ENCODE data around the gene SLC22A5.
A peak's percentile ranks its signal among the peaks of the same experiment; 100 is the strongest.

The SLC22A5 gene

DNA sequence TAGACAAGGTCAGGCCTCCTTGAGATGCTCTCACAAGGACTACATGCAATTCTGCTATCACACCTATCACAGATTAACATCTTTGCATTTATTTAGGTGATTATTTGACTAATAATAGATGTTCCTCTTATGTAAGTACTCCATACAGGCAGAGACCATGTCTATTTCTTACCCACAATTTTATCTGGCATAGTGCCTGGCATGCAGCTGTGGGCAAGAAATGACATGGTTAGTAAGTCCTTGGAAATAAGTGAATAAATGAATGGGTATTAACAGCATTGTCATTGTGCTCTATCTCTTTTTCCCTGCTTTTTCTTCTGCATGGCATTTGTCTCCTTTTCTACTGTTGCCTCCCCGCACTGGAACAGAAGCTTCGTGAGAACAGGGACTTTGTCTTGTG lies 49.4 kb downstream of the SLC22A5 start:
- Histone ChIP-seq H3K9me3 (ENCODE audit: control insufficient read depth, low read length) (no peaks in the 10 kb centered on the region), H3K4me3 (ENCODE audit: insufficient read depth, low read depth, low read length, poor library complexity, severe bottlenecking) (no peak overlapping the region), H3K4me1 (ENCODE audit: control insufficient read depth, insufficient read depth, low read length, poor library complexity, severe bottlenecking) (peaks cover 74% of the 10 kb centered on the region), H3K27me3 (replicated peaks; ENCODE audit: control insufficient read depth, insufficient read depth, low read length, poor library complexity, severe bottlenecking) (no peaks in the 10 kb centered on the region), H3K36me3 (ENCODE audit: control insufficient read depth, insufficient read depth, low read length) (peaks cover 5% of the 10 kb centered on the region), H3K27ac (ENCODE audit: insufficient read depth, low read length, poor library complexity, severe bottlenecking) (peak overlapping the region; percentile 80)
- DNase-seq = no peak

DNA sequence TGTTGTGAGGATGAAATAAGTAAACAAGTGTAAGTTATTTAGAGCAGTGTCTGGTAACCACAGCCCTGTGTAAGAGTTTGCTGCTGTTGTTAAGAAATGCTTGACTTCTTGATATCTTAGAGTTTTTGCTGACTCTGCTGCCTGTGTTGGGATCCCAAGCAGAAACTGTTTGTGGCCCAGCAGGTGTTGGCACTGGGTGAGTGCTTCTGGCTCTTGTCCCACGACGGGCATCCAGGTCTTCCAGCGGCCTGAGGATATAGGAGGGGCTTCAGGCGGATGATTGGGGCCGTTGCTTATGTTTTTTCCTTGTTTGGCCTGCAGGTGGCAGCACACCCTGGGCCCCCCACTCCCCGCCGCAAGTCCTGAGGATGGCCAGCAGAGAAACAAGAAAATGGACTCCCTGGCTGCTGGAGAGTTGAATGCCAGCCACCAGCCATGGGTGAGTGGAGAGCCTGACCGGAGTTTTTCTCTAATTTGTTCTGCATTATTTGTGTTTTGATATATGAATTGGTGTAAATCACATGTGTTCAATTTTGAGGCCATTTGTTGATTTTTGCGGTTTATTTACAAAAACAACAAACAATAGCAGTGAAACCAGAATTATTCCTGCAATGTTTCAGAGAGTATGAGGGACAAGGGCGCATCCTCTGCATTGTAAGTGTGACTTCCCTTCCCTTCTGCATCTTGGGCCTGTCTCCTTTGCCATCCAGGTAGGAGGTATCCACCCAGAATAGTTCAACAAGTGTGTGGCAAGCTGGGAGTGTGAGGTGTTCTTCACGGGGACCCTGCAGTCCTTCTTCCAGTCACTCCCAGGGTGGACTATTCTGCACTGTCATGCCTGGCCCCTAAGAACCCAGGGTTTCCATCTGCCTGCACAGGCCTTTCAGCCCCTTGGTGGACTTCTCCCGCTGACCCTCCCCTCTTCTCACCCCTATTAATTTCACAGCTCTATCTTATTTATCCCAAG lies 50.3 kb downstream of the SLC22A5 start:
- H3K4me1 ChIP-seq (ENCODE audit: control insufficient read depth, insufficient read depth, low read length, poor library complexity, severe bottlenecking) = peaks cover 76% of the 10 kb centered on the region
- no peaks in the 10 kb centered on the region for H3K27me3 ChIP-seq (replicated peaks; ENCODE audit: control insufficient read depth, insufficient read depth, low read length, poor library complexity, severe bottlenecking)
- peaks cover 5% of the 10 kb centered on the region for H3K36me3 ChIP-seq (ENCODE audit: control insufficient read depth, insufficient read depth, low read length)
- H3K4me3 ChIP-seq (ENCODE audit: insufficient read depth, low read depth, low read length, poor library complexity, severe bottlenecking) = no peak overlapping the region
- peak overlapping the region; percentile 80 for H3K27ac ChIP-seq (ENCODE audit: insufficient read depth, low read length, poor library complexity, severe bottlenecking)
- DNase-seq = peak; percentile 38 to 57 (median 41)
- H3K9me3 ChIP-seq (ENCODE audit: control insufficient read depth, low read length) = no peaks in the 10 kb centered on the region

DNA sequence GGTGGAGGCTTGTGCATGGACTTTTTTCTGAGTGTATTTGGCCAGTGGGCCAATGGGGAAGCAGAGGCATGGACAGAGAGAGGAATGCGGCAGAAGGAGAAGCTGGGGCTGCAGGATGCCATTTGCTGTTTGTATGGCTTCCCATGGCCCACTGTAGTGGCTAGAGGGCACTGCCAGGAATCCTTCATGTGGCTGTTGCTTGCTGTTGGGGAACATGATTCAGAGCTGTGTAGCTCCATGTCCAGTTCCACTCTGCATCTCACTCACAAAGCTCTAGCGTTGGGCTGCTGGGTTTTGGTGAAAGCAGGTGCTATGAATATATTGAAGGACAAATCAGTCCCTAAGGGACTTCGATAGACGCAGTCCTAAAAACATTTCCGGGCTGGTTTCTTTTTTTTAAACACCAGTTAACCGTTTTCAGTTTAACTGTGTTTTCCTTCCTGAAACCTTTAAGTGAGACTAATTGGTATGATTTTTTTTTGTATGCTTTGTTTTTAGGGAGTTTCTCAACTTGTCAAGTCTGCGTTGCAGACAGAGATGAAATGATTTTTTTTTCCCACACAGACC lies 51.3 kb downstream of the SLC22A5 start:
- DNase-seq = no peak
- H3K36me3 ChIP-seq (ENCODE audit: control insufficient read depth, insufficient read depth, low read length) = peaks cover 5% of the 10 kb centered on the region
- peak overlapping the region; percentile 80 for H3K27ac ChIP-seq (ENCODE audit: insufficient read depth, low read length, poor library complexity, severe bottlenecking)
- H3K4me3 ChIP-seq (ENCODE audit: insufficient read depth, low read depth, low read length, poor library complexity, severe bottlenecking) = peak overlapping the region; percentile 14
- H3K9me3 ChIP-seq (ENCODE audit: control insufficient read depth, low read length) = no peaks in the 10 kb centered on the region
- peaks cover 76% of the 10 kb centered on the region for H3K4me1 ChIP-seq (ENCODE audit: control insufficient read depth, insufficient read depth, low read length, poor library complexity, severe bottlenecking)
- no peaks in the 10 kb centered on the region for H3K27me3 ChIP-seq (replicated peaks; ENCODE audit: control insufficient read depth, insufficient read depth, low read length, poor library complexity, severe bottlenecking)

DNA sequence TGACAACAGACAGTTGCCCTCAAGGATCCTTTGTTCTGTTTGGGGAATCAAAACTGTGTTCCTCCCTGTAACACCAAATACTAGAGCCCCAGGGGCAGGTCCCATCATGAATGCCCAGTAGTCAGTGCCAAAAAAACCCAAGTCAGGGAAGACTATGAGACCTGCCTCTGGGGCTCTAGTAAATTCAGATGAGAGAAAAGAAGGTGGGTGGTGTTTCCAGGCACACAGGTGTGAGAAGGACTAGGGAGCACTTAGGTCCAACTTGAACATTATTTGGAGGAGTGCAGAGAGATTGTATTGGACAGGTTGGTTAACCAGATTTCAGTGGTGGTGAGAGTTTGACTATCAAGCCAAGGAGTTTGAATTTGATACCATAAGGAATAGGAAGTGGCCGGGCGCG lies 52.0 kb downstream of the SLC22A5 start:
- Histone ChIP-seq H3K27ac (ENCODE audit: insufficient read depth, low read length, poor library complexity, severe bottlenecking) (peak overlapping the region; percentile 80), H3K9me3 (ENCODE audit: control insufficient read depth, low read length) (no peaks in the 10 kb centered on the region), H3K4me3 (ENCODE audit: insufficient read depth, low read depth, low read length, poor library complexity, severe bottlenecking) (peak overlapping the region; percentile 14), H3K27me3 (replicated peaks; ENCODE audit: control insufficient read depth, insufficient read depth, low read length, poor library complexity, severe bottlenecking) (no peaks in the 10 kb centered on the region), H3K4me1 (ENCODE audit: control insufficient read depth, insufficient read depth, low read length, poor library complexity, severe bottlenecking) (peaks cover 77% of the 10 kb centered on the region), H3K36me3 (ENCODE audit: control insufficient read depth, insufficient read depth, low read length) (peaks cover 5% of the 10 kb centered on the region)
- DNase-seq = no peak

DNA sequence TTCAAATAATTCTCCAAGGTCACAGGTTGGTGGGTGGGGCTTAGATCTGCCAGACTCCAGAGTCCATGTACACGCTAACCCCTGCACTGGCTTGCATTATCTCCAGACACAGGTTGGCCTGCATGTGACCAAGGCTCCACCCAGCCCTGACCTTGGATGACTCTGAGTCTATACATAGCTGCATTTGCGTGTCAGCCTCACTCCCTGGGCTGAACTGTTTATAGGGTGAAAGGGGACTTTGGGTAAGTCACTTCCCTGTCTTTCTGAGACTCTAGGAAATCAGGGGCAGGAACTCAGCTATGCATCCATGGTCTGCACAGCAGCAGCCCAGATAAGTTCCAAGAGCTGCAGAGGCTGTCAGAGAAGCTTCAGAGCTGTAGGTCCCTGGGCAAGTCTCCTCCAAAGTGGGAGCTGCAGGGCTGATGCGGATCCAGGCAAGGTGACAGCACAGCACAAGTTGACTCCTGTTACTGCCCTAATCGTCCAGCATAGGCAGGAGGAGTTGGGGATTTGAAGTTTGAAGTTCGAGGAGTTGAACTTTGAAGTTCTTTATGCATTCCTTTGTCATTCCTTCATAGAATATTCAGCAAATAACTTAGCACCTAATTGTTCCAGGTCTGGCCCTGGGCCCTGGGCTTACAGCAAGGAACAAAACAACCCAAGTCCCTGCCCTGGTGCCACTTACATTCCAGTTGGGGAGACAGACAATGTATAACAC lies 53.4 kb downstream of the SLC22A5 start:
- H3K4me3 ChIP-seq (ENCODE audit: insufficient read depth, low read depth, low read length, poor library complexity, severe bottlenecking) = no peak overlapping the region
- H3K36me3 ChIP-seq (ENCODE audit: control insufficient read depth, insufficient read depth, low read length) = peaks cover 5% of the 10 kb centered on the region
- peaks cover 88% of the 10 kb centered on the region for H3K4me1 ChIP-seq (ENCODE audit: control insufficient read depth, insufficient read depth, low read length, poor library complexity, severe bottlenecking)
- H3K9me3 ChIP-seq (ENCODE audit: control insufficient read depth, low read length) = no peaks in the 10 kb centered on the region
- H3K27ac ChIP-seq (ENCODE audit: insufficient read depth, low read length, poor library complexity, severe bottlenecking) = peak overlapping the region; percentile 80
- DNase-seq = no peak
- H3K27me3 ChIP-seq (replicated peaks; ENCODE audit: control insufficient read depth, insufficient read depth, low read length, poor library complexity, severe bottlenecking) = no peaks in the 10 kb centered on the region

DNA sequence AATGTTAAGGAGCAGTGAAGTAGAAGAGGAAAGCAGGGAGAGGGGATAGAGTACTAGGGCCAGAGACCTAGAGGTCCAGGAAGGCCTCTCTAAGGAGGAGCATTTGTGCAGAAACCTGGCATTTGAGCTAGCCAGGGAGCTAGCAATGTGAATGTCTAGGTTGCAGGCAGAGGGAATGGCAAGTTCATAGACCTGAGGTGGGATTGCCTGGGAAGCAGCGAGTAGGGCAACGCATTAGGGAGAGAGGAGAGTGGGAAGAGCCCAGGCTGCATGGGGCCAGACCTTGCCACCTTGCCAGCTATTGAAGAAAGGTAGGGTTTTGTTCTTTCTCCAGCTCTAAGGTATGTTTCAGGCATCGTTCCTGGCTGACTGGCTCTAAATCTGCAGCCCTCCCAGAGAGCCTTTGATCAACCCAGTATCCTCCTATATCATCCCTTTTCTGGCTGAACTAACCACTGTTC lies 54.0 kb downstream of the SLC22A5 start:
- H3K4me1 ChIP-seq (ENCODE audit: control insufficient read depth, insufficient read depth, low read length, poor library complexity, severe bottlenecking) = peaks cover 91% of the 10 kb centered on the region
- peaks cover 5% of the 10 kb centered on the region for H3K36me3 ChIP-seq (ENCODE audit: control insufficient read depth, insufficient read depth, low read length)
- H3K27me3 ChIP-seq (replicated peaks; ENCODE audit: control insufficient read depth, insufficient read depth, low read length, poor library complexity, severe bottlenecking) = no peaks in the 10 kb centered on the region
- H3K27ac ChIP-seq (ENCODE audit: insufficient read depth, low read length, poor library complexity, severe bottlenecking) = peak overlapping the region; percentile 80
- no peak for DNase-seq
- no peak overlapping the region for H3K4me3 ChIP-seq (ENCODE audit: insufficient read depth, low read depth, low read length, poor library complexity, severe bottlenecking)
- H3K9me3 ChIP-seq (ENCODE audit: control insufficient read depth, low read length) = no peaks in the 10 kb centered on the region

DNA sequence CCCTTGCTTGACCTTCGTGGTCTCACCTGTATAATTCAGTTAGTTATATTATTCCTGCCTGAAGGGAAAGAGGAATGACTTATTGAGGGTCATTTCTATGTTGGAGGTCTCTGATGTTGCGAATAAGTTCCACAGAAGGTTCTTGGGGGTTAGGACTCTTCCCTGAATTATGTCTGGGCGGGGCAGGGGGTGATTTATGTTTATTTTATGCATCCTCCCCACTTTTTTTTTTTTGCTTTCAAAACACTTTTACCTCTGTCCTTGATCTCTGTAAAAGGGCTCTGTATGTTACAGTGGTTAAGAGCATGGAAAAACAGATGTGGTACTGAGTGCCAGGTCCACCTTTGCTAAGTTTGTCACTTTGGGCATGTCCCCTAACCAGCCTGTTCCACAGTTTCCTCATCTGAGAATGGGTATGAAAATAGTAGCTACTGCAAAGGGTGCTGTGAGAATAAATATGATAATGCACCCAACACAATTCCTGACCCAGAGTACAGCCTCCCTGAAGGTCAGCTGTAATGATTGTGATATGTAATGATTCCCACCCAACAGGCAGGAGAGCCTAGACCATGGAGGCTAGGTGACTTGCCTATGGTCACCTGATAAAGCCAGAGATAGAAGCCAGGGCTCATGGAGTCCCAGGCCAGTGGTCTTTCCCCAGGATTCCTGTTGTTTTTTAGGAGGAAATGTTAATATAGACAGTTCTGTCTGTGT lies 54.8 kb downstream of the SLC22A5 start:
- H3K27ac ChIP-seq (ENCODE audit: insufficient read depth, low read length, poor library complexity, severe bottlenecking) = peak overlapping the region; percentile 80
- H3K27me3 ChIP-seq (replicated peaks; ENCODE audit: control insufficient read depth, insufficient read depth, low read length, poor library complexity, severe bottlenecking) = no peaks in the 10 kb centered on the region
- no peak for DNase-seq
- H3K4me3 ChIP-seq (ENCODE audit: insufficient read depth, low read depth, low read length, poor library complexity, severe bottlenecking) = no peak overlapping the region
- H3K9me3 ChIP-seq (ENCODE audit: control insufficient read depth, low read length) = no peaks in the 10 kb centered on the region
- H3K4me1 ChIP-seq (ENCODE audit: control insufficient read depth, insufficient read depth, low read length, poor library complexity, severe bottlenecking) = peaks cover 93% of the 10 kb centered on the region
- peaks cover 5% of the 10 kb centered on the region for H3K36me3 ChIP-seq (ENCODE audit: control insufficient read depth, insufficient read depth, low read length)

DNA sequence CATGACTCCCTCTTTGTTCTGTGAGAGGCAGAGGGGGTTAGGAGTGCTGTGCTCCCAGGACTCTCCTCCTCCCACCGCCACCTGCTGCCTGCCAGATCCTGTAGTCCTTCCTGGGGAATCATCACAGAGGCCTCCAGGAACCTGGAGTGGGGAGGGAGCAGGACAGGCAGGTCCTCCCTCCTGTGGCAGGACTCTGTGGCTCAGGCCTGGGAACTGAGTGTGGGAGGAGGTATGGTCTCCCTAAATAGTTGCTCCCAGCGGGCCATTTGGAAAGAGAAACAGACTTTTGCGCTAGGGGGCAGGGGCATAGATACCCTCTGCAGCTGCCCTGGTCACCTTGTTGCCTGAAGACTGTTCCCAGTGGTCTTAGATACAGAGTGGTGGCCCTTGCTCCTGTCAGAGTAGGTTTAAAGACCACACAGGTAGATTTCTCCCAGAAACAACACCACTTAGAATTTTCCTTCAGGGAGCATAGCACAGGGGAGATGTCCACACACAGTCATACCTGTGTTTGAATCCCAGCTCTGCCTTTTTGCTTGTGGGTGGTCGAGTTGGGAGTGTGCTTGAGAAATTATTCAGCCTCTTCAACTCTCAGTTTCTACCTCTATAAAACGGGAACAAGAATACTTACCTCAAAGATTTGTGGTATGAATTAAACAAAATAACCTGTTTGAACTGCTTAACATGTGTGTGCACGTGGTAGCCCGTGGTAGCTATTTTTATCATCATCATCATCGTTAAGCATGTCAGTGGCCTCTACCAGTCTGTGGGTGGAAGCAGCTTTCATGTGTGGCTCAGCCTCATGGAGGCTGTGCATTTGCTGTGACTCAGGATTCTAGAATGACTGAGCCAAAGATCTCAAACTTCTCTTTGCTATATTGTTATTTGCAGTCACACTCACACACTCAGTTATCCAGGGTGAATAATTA lies 55.8 kb downstream of the SLC22A5 start:
- Histone ChIP-seq H3K4me3 (ENCODE audit: insufficient read depth, low read depth, low read length, poor library complexity, severe bottlenecking) (no peak overlapping the region), H3K4me1 (ENCODE audit: control insufficient read depth, insufficient read depth, low read length, poor library complexity, severe bottlenecking) (peaks cover 94% of the 10 kb centered on the region), H3K27ac (ENCODE audit: insufficient read depth, low read length, poor library complexity, severe bottlenecking) (peak overlapping the region; percentile 80), H3K27me3 (replicated peaks; ENCODE audit: control insufficient read depth, insufficient read depth, low read length, poor library complexity, severe bottlenecking) (no peaks in the 10 kb centered on the region), H3K36me3 (ENCODE audit: control insufficient read depth, insufficient read depth, low read length) (peaks cover 5% of the 10 kb centered on the region), H3K9me3 (ENCODE audit: control insufficient read depth, low read length) (no peaks in the 10 kb centered on the region)
- DNase-seq = peak; percentile 44 to 69 (median 51)

All from effector memory CD4-positive, alpha-beta T cell (primary cell).